HG03175 (cell line): ENCODE data around the gene POMT1.

Source experiments
- ATAC-seq: cut with Tn5 transposase; IDR thresholded peaks from one replicate; pipeline ENCODE4 v1.9.1; 2021; ENCODE audit warnings: mild to moderate bottlenecking, moderate library complexity; ENCODE audit not compliant: unreplicated experiment

The POMT1 gene

GRCh38 chr9:131523451-131524435, 21.0 kb downstream of the POMT1 start:
- ATAC-seq = no peak

- no peak for ATAC-seq
Measured at GRCh38 chr9:131524665-131525315, 22.1 kb downstream of the POMT1 start.

- no peak for ATAC-seq
Measured at GRCh38 chr9:131525643-131526565, 23.2 kb downstream of the POMT1 start.

- ATAC-seq = no peak
Measured at GRCh38 chr9:131528186-131528585, 25.5 kb downstream of the POMT1 start.

GRCh38 chr9:131528886-131529505, 26.3 kb downstream of the POMT1 start:
- no peak for ATAC-seq

GRCh38 chr9:131529597-131530545, 27.2 kb downstream of the POMT1 start:
- ATAC-seq = no peak

GRCh38 chr9:131530546-131530919, 27.8 kb downstream of the POMT1 start:
- ATAC-seq = peak; percentile 31

- peak; percentile 83 for ATAC-seq
Measured at GRCh38 chr9:131530920-131531832, 28.5 kb downstream of the POMT1 start, which contains the start of gene UCK1. Gene UCK1, minus strand, starts transcription at chr9:131531263. Its CDS starts 89 bp downstream, at chr9:131531174.

- no peak for ATAC-seq
Measured at GRCh38 chr9:131534721-131535237, 32.1 kb downstream of the POMT1 start.

- no peak for ATAC-seq
Measured at GRCh38 chr9:131537946-131538345, 35.2 kb downstream of the POMT1 start.

- ATAC-seq = no peak
Measured at GRCh38 chr9:131539223-131539923, 36.7 kb downstream of the POMT1 start.

GRCh38 chr9:131543141-131543540, 40.4 kb downstream of the POMT1 start:
- no peak for ATAC-seq

GRCh38 chr9:131545003-131545785, 42.5 kb downstream of the POMT1 start, which contains the start of gene PRRT1B:
Gene PRRT1B, plus strand, starts transcription at chr9:131545523. Its CDS starts 93 bp downstream, at chr9:131545616.
- ATAC-seq = no peak

GRCh38 chr9:131545786-131546335, 43.1 kb downstream of the POMT1 start:
- no peak for ATAC-seq

- no peak for ATAC-seq
Measured at GRCh38 chr9:131546336-131547084, 43.8 kb downstream of the POMT1 start.
